Suprapubic skin (tissue), 4 donors: Measurements from ENCODE around the gene ARHGAP4.

Source experiments
- POLR2A ChIP-seq, 2 donors: fragments of 450-650 bp; IDR thresholded peaks; one replicate each; pipeline ENCODE4 v1.6.1; 2017; ENCODE audit warnings: antibody characterized with exemption in 2 of 2, mild to moderate bottlenecking in 2 of 2, moderate library complexity in 2 of 2
- POLR2AphosphoS5 ChIP-seq, 3 donors: sonication (generic); formaldehyde crosslinking; IDR thresholded peaks; one replicate each; pipeline ENCODE4 v1.6.1; 2017; ENCODE audit warnings: antibody characterized with exemption in 3 of 3
- TF ChIP-seq, protein P1 (sequence below), 2 donors: fragments of 200-600 bp in 1 of 2; fragments of 450-650 bp in 1 of 2; sonication (generic) in 1 of 2; IDR thresholded peaks; one replicate each; pipeline ENCODE4 v1.5.1; 2016 to 2019; ENCODE audit warnings: antibody characterized with exemption in 2 of 2, mild to moderate bottlenecking in 1 of 2, moderate library complexity in 1 of 2

DNA sequence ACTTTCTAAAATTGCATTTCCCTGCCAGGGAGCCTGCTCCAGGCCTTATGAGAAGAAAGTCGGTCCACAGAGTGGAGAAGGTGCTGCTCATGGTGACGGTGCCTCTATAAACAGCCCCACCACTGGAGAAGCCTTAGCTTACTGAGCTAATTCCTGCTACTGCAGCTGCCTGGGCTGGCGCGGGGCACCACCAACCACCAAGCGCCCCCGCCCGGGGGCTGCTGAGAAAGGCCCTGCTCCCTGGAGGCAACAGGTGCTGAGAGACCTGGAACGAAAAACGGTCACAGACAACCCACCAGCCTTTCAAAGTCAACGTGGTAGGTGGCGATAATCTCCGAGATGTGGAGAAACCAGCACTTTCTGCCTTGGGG lies 42.7 kb upstream of the ARHGAP4 start:
- TF ChIP-seq, protein P1, sequence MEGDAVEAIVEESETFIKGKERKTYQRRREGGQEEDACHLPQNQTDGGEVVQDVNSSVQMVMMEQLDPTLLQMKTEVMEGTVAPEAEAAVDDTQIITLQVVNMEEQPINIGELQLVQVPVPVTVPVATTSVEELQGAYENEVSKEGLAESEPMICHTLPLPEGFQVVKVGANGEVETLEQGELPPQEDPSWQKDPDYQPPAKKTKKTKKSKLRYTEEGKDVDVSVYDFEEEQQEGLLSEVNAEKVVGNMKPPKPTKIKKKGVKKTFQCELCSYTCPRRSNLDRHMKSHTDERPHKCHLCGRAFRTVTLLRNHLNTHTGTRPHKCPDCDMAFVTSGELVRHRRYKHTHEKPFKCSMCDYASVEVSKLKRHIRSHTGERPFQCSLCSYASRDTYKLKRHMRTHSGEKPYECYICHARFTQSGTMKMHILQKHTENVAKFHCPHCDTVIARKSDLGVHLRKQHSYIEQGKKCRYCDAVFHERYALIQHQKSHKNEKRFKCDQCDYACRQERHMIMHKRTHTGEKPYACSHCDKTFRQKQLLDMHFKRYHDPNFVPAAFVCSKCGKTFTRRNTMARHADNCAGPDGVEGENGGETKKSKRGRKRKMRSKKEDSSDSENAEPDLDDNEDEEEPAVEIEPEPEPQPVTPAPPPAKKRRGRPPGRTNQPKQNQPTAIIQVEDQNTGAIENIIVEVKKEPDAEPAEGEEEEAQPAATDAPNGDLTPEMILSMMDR (IDR thresholded peaks at IDR 0.05): no peak
- TF ChIP-seq POLR2AphosphoS5 (IDR thresholded peaks at IDR 0.05) (no peak), POLR2A (IDR thresholded peaks at IDR 0.05) (no peak)
